Mesothelial cell of epicardium (in vitro differentiated cells): Measurements from ENCODE around the gene MEIS1. TPM values are rescaled to one million over a fixed set of nuclear protein-coding genes. Genes with fewer than 3 reads are reported as not detected.
A peak's percentile ranks its signal among the peaks of the same experiment; 100 is the strongest.
"Not testable (repeated sequence)": the region's sequence is repeated elsewhere in the genome, so short reads cannot be mapped to it uniquely, and the experiment has no call there.

Experiments used
- DNase-seq, 2 experiments: peaks; one replicate each; pipeline ENCODE4 v3.0.0; 2021; ENCODE audit warnings: low spot score in 2 of 2; ENCODE audit not compliant: unreplicated experiment in 2 of 2
- H3K27ac Mint-ChIP-seq: 2 replicates; pipeline ENCODE4 v1.8.0; 2021; ENCODE audit warnings: mixed read lengths
- H3K27me3 Mint-ChIP-seq: 2 replicates; pipeline ENCODE4 v1.8.0; 2021; ENCODE audit warnings: low read depth, mixed read lengths
- H3K36me3 Mint-ChIP-seq: 2 replicates; pipeline ENCODE4 v1.8.0; 2021; ENCODE audit warnings: mixed read lengths
- H3K4me1 Mint-ChIP-seq: 2 replicates; pipeline ENCODE4 v1.8.0; 2021; ENCODE audit warnings: mixed read lengths
- H3K4me3 Mint-ChIP-seq: 2 replicates; pipeline ENCODE4 v1.8.0; 2021; ENCODE audit warnings: mild to moderate bottlenecking, moderate library complexity, mixed read lengths
- H3K9me3 Mint-ChIP-seq: 2 replicates; pipeline ENCODE4 v1.8.0; 2021; ENCODE audit warnings: mixed read lengths
- CTCF ChIP-seq: fragments of 200-600 bp; sonication (generic); IDR thresholded peaks from one replicate; pipeline ENCODE4 v1.5.0; 2021; ENCODE audit warnings: antibody characterized with exemption; ENCODE audit not compliant: unreplicated experiment
- total RNA-seq: library from RNA; stranded (reverse); gene quantifications from 3 replicates; pipeline ENCODE4 v1.2.1, GENCODE V29; 2021

MEIS1 gene
- total RNA-seq, 1 donor from 2014 or later, result 324 TPM

GRCh38 chr2:66472225-66472843 lies 37.4 kb downstream of the MEIS1 start:
- peaks cover 55% of the 10 kb centered on the region for H3K4me1 Mint-ChIP-seq
- H3K4me3 Mint-ChIP-seq, result no peak overlapping the region
- no peak for TF ChIP-seq CTCF
- H3K27me3 Mint-ChIP-seq, result no peaks in the 10 kb centered on the region
- H3K36me3 Mint-ChIP-seq, result peaks cover 37% of the 10 kb centered on the region
- DNase-seq, result no peak
- peak overlapping the region; percentile 81 for H3K27ac Mint-ChIP-seq
- H3K9me3 Mint-ChIP-seq, result no peaks in the 10 kb centered on the region

GRCh38 chr2:66477135-66477842 lies 42.4 kb downstream of the MEIS1 start:
- peaks cover 37% of the 10 kb centered on the region for H3K36me3 Mint-ChIP-seq
- no peak overlapping the region for H3K4me3 Mint-ChIP-seq
- no peaks in the 10 kb centered on the region for H3K27me3 Mint-ChIP-seq
- H3K9me3 Mint-ChIP-seq, result no peaks in the 10 kb centered on the region
- no peak for DNase-seq
- TF ChIP-seq CTCF, result no peak
- H3K27ac Mint-ChIP-seq, result peak overlapping the region; percentile 79
- H3K4me1 Mint-ChIP-seq, result peaks cover 54% of the 10 kb centered on the region

DNA sequence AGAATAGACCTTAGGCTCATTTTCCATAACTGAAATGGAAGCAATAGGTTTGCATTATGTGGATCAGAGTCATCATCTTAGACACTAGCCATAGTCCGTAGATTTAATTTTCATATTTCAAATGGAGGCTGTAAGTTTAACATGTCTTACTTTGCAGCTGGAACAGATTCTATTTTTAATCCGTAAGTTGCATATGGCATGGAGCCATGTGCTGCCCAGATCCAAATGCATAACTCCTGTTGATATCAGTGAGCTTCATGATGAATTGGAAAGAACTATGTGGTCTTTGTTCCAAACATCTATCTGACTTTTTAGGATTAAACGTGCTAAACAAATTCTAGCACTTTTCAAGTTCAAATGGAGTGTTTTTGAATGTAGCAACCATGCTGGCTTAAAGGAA lies 43.4 kb downstream of the MEIS1 start:
- DNase-seq, result no peak
- Mint-ChIP-seq H3K27ac (peak overlapping the region; percentile 79), H3K9me3 (no peaks in the 10 kb centered on the region), H3K4me3 (no peak overlapping the region), H3K27me3 (no peaks in the 10 kb centered on the region), H3K36me3 (peaks cover 42% of the 10 kb centered on the region), H3K4me1 (peaks cover 54% of the 10 kb centered on the region)
- no peak for TF ChIP-seq CTCF

DNA sequence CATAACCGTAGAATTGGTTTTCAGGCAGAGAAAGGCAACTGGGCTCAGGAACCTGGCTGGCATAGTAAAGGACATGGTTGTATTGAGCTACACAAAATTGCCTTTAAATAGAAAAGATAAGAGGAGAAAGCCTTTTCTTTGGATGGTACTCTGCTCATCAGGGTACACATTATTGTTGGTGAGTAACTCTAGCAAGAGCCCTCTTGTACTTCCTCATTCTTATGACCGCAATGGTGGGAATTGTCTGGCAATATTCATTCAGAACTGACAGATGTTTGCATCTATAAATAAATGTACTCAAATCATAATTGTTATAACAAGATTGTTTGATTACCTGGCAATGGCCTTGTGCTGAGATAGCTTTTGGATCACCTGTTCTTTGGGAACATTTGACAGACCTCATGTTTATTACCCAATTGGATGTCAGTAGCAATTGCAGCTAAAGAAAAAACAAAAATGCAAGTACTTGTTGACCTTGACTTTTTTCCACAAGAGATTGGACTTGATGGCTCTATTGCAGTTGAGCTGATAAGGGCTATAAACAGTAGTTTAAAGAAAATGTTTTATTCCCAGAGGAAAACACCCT lies 43.9 kb downstream of the MEIS1 start:
- Mint-ChIP-seq H3K36me3 (peaks cover 47% of the 10 kb centered on the region), H3K27me3 (no peaks in the 10 kb centered on the region), H3K4me3 (no peak overlapping the region), H3K9me3 (no peaks in the 10 kb centered on the region), H3K4me1 (peaks cover 54% of the 10 kb centered on the region), H3K27ac (peak overlapping the region; percentile 79)
- no peak for TF ChIP-seq CTCF
- DNase-seq, result no peak

- no peak for DNase-seq
- no peak overlapping the region for H3K4me3 Mint-ChIP-seq
- H3K27ac Mint-ChIP-seq, result peak overlapping the region; percentile 77
- peaks cover 7% of the 10 kb centered on the region for H3K9me3 Mint-ChIP-seq
- H3K27me3 Mint-ChIP-seq, result no peaks in the 10 kb centered on the region
- peaks cover 51% of the 10 kb centered on the region for H3K4me1 Mint-ChIP-seq
- peaks cover 55% of the 10 kb centered on the region for H3K36me3 Mint-ChIP-seq
- TF ChIP-seq CTCF, result no peak
Observed at GRCh38 chr2:66481100-66481549, 46.2 kb downstream of the MEIS1 start.

GRCh38 chr2:66485252-66485651 lies 50.3 kb downstream of the MEIS1 start:
- not testable (repeated sequence) for H3K27ac Mint-ChIP-seq, H3K9me3 Mint-ChIP-seq, DNase-seq, H3K4me3 Mint-ChIP-seq, H3K27me3 Mint-ChIP-seq
- peaks cover 35% of the 10 kb centered on the region for H3K4me1 Mint-ChIP-seq
- H3K36me3 Mint-ChIP-seq, result peaks cover 62% of the 10 kb centered on the region
